Breast epithelium (tissue), 4 donors: ENCODE data around the gene TTC28. TPM values are rescaled to one million over a fixed set of nuclear protein-coding genes. Genes with fewer than 3 reads are reported as not detected.

Experiments used
- DNase-seq, 2 donors: peaks; one replicate each; pipeline ENCODE4 v3.0.0-alpha.2; 2019; ENCODE audit warnings: low spot score in 2 of 2
- H3K27ac ChIP-seq, 2 donors: fragments of 200-600 bp; sonication (generic) in 1 of 2; one replicate each; pipeline ENCODE4 v1.5.1; 2016 to 2019; ENCODE audit warnings: mild to moderate bottlenecking in 1 of 2
- H3K27me3 ChIP-seq, 2 donors: fragments of 200-600 bp; sonication (generic) in 1 of 2; one replicate each; pipeline versions ENCODE4 v1.5.1 to v1.6.0; 2017 to 2019; ENCODE audit warnings: control low read depth in 1 of 2, mild to moderate bottlenecking in 1 of 2
- H3K36me3 ChIP-seq: fragments of 200-600 bp; one replicate; pipeline ENCODE4 v1.5.1; 2019
- H3K4me1 ChIP-seq, 2 donors: fragments of 200-600 bp; sonication (generic); one replicate each; pipeline ENCODE4 v1.5.1; 2016 to 2019; ENCODE audit warnings: control low read depth in 1 of 2
- H3K4me3 ChIP-seq, 3 donors: fragments of 200-600 bp; sonication (generic); 1 replicate in 2 of 3; 2 replicates in 1 of 3; pipeline ENCODE4 v1.5.1; 2016 to 2019; ENCODE audit warnings: mild to moderate bottlenecking in 3 of 3, moderate library complexity in 2 of 3
- H3K9me3 ChIP-seq, 2 donors: fragments of 200-600 bp; sonication (generic) in 1 of 2; one replicate each; pipeline ENCODE4 v1.5.1; 2016 to 2019; ENCODE audit warnings: control low read depth in 1 of 2
- CTCF ChIP-seq, 3 donors: fragments of 450-650 bp; IDR thresholded peaks; one replicate each; pipeline ENCODE4 v1.5.1; 2016 to 2017; ENCODE audit warnings: antibody characterized with exemption in 3 of 3, mild to moderate bottlenecking in 3 of 3, moderate library complexity in 3 of 3
- POLR2A ChIP-seq: fragments of 450-650 bp; IDR thresholded peaks from one replicate; pipeline ENCODE4 v1.6.1; 2016; ENCODE audit warnings: antibody characterized with exemption, mild to moderate bottlenecking, moderate library complexity
- POLR2AphosphoS5 ChIP-seq, 3 donors: sonication (generic); formaldehyde crosslinking; IDR thresholded peaks; one replicate each; pipeline ENCODE4 v1.6.1; 2017; ENCODE audit warnings: antibody characterized with exemption in 3 of 3
- intact Hi-C: fragments of 100-400 bp; cut with DNase I; formaldehyde crosslinking; loops from one replicate; pipeline ENCODE4 v1.15.1; 2023; ENCODE audit warnings: low total_unique reads
- total RNA-seq, 3 donors: library from RNA; depleted of rRNA; stranded (reverse); fragments of >200 nt; gene quantifications; one replicate each; pipeline ENCODE4 v1.1.0, GENCODE V29; 2016

TTC28 gene
- total RNA-seq, 3 donors from 2014 or later, result 33.5 to 43.3 (median 40.2) TPM

DNA sequence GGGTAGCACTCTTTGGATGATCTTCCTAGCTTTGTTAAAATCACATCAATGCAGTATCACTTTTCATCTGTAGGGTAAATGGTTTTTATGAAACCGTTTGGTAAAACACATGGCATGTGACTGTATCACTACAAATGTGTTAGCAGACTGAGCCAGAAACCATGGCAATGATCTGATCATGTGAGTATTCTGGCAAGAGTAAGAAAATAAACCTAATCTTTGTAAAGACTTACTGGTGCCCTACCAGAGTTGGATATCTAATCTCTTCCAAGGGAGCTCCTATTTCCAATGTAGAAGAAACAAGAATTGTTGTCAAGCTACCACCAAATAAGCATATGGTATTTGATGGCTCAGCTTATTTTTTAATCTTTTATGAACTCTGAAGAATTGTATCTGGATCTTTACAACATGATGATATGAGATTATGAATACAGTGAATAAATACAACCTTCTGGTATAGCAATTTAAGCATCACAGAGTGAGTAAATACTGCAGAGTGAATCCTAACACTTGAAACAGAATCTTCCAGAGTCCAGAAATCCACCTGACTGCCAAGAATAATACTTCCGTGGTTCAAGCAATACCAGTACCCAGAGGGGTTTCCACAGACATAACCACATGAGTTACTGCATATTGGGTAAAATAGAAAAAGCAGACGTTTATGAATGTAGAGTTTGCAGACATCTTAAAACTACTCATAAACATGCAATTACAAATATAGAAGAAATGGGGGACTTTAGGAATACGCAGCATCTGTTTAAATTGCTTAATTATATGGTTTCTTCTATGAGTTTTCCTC is 238.8 kb downstream of the TTC28 start:
- no peaks in the 10 kb centered on the region for H3K36me3 ChIP-seq
- H3K4me1 ChIP-seq, result peaks cover 0 to 13% of the 10 kb centered on the region in 2 donors
- no peak overlapping the region for H3K4me3 ChIP-seq
- no peaks in the 10 kb centered on the region for H3K27me3 ChIP-seq
- peak in 1 of 3 donors; percentile 10 for TF ChIP-seq CTCF (IDR thresholded peaks at IDR 0.05)
- TF ChIP-seq POLR2A, result no peak
- peak overlapping the region; percentile 43 to 78 for H3K27ac ChIP-seq
- H3K9me3 ChIP-seq, result no peaks in the 10 kb centered on the region
- intact Hi-C loops, result loop anchor here (10.0 kb wide), 1 partner anchor 386 kb away; no protein-coding TSS in a partner anchor
- DNase-seq, result no peak

DNA sequence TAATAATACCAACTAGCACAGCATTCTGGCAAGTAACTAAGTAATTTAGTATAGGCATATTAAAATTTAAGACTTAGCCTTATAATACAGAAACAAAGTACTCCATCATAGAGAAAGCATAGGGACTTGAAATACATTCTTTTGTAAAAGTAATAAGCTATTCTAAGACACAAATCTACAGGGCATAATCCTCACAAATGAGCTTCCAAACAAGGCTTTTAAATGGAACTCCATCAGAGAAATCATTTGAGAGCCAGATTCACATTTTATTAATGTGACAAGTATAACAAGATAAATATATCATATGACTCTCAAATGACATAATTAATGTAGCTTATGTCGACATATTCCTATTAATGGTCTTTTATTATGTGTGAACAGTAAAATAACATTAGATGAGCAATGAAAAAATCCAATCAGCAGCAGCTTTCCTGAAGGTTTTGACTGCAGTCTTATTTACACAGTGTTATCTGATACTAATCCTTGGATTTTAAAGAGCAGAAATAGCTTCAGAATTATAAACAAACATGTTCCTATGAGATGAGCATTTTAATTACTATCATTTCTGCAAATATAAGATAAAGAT is 241.4 kb downstream of the TTC28 start:
- DNase-seq, result no peak
- TF ChIP-seq POLR2AphosphoS5 (IDR thresholded peaks at IDR 0.05) (no peak), CTCF (IDR thresholded peaks at IDR 0.05) (no peak), POLR2A (no peak)
- Histone ChIP-seq H3K9me3 (no peaks in the 10 kb centered on the region), H3K4me3 (no peak overlapping the region), H3K36me3 (no peaks in the 10 kb centered on the region), H3K27me3 (no peaks in the 10 kb centered on the region), H3K4me1 (peaks cover 0 to 18% of the 10 kb centered on the region in 2 donors), H3K27ac (no peak overlapping the region)
- intact Hi-C loops, result no loop called here

GRCh38 chr22:28435982-28436381 is 243.7 kb downstream of the TTC28 start:
- no peaks in the 10 kb centered on the region for H3K27me3 ChIP-seq
- H3K9me3 ChIP-seq, result no peaks in the 10 kb centered on the region
- H3K36me3 ChIP-seq, result no peaks in the 10 kb centered on the region
- intact Hi-C loops, result no loop called here
- H3K4me3 ChIP-seq, result no peak overlapping the region
- H3K4me1 ChIP-seq, result peaks cover 0 to 16% of the 10 kb centered on the region in 2 donors
- H3K27ac ChIP-seq, result peak overlapping the region in 1 of 2 donors; percentile 12
- no peak for DNase-seq
- TF ChIP-seq POLR2A, result no peak

DNA sequence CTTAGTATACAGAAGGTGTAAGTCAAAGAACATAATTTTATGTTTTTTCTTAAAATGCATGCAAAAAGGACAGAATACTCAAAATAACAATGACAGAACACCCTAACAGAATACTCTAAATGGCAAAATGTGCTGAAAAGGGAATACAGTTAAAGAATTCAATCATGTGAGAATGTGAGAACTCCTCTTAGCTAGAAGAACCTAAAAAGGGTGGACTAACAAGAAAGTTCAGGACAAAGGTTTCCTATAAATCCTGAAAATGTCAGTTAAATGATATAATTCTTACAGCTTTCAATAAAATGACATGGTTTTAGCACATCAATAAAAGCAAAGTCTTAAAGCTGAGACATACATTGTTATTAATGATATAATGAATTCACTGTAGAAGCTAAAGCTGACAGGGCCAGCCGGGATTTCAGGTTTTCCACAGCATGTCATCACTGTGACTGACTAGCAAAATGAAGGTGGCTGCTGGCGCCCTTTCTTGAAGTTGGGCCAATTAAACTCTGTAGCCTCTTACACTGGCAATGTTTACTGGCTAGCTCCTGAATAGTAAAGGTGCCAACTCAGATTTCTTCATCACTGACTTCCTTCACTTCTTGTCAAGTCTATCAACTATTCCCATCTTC is 244.4 kb downstream of the TTC28 start:
- Histone ChIP-seq H3K36me3 (no peaks in the 10 kb centered on the region), H3K9me3 (no peaks in the 10 kb centered on the region), H3K27ac (peak overlapping the region in 1 of 2 donors; percentile 48), H3K4me3 (no peak overlapping the region), H3K4me1 (peaks cover 0 to 9% of the 10 kb centered on the region in 2 donors), H3K27me3 (no peaks in the 10 kb centered on the region)
- intact Hi-C loops, result no loop called here
- DNase-seq, result peak; percentile 75 to 85
- TF ChIP-seq CTCF (IDR thresholded peaks at IDR 0.05) (no peak), POLR2AphosphoS5 (IDR thresholded peaks at IDR 0.05) (peak in 1 of 3 donors; percentile 63), POLR2A (no peak)

- H3K9me3 ChIP-seq, result no peaks in the 10 kb centered on the region
- H3K27ac ChIP-seq, result no peak overlapping the region
- H3K4me1 ChIP-seq, result peaks cover 0 to 3% of the 10 kb centered on the region in 2 donors
- H3K36me3 ChIP-seq, result no peaks in the 10 kb centered on the region
- no peak for DNase-seq
- intact Hi-C loops, result no loop called here
- no peaks in the 10 kb centered on the region for H3K27me3 ChIP-seq
- TF ChIP-seq CTCF (IDR thresholded peaks at IDR 0.05) (no peak), POLR2AphosphoS5 (IDR thresholded peaks at IDR 0.05) (no peak)
- H3K4me3 ChIP-seq, result no peak overlapping the region
Measured at GRCh38 chr22:28430466-28431025, 249.1 kb downstream of the TTC28 start.
